Kidney epithelial cell (primary cell): ENCODE data around the gene ZNF831. TPM values are rescaled to one million over a fixed set of nuclear protein-coding genes. Genes with fewer than 3 reads are reported as not detected.

Source experiments
- DNase-seq: peaks from one replicate; pipeline ENCODE4 v3.0.0-alpha.2; 2010; ENCODE audit warnings: low read depth
- H3K27me3 ChIP-seq: 2 replicates; pipeline ENCODE4 v1.6.0; 2011; ENCODE audit warnings: low read length; ENCODE audit not compliant: control insufficient read depth, insufficient read depth
- H3K36me3 ChIP-seq: 2 replicates; pipeline ENCODE4 v1.5.1; 2011; ENCODE audit warnings: low read length; ENCODE audit not compliant: control insufficient read depth, insufficient read depth
- H3K4me3 ChIP-seq: 2 replicates; pipeline ENCODE4 v1.5.1; 2011; ENCODE audit warnings: low read depth, mild to moderate bottlenecking, control low read depth, low read length
- CTCF ChIP-seq: IDR thresholded peaks from 2 replicates; pipeline ENCODE4 v1.5.1; 2011; ENCODE audit warnings: mild to moderate bottlenecking, moderate library complexity, low read length, control low read depth, inconsistent platforms; ENCODE audit not compliant: insufficient read depth, poor library complexity, severe bottlenecking
- total RNA-seq: library from RNA; depleted of rRNA; stranded (reverse); fragments of >200 nt; gene quantifications from 2 replicates; pipeline ENCODE4 v1.2.3, GENCODE V29; 2015

Gene ZNF831
- total RNA-seq, 1 donor from 2014 or later, result not detected

GRCh38 chr20:59217794-59218280, 54.2 kb downstream of the ZNF831 start:
- no peak for TF ChIP-seq CTCF
- peaks cover 19% of the 10 kb centered on the region for H3K27me3 ChIP-seq
- no peak for DNase-seq
- H3K4me3 ChIP-seq, result no peak overlapping the region
- H3K36me3 ChIP-seq, result no peaks in the 10 kb centered on the region

- Histone ChIP-seq H3K27me3 (peaks cover 32% of the 10 kb centered on the region), H3K36me3 (no peaks in the 10 kb centered on the region), H3K4me3 (no peak overlapping the region)
- no peak for TF ChIP-seq CTCF
- no peak for DNase-seq
These were observed 55.6 kb downstream of the ZNF831 start for GRCh38 chr20:59219211-59219610.

GRCh38 chr20:59220161-59220560, 56.5 kb downstream of the ZNF831 start:
- peaks cover 34% of the 10 kb centered on the region for H3K27me3 ChIP-seq
- no peak for TF ChIP-seq CTCF

GRCh38 chr20:59221049-59221706, 57.6 kb downstream of the ZNF831 start:
- H3K36me3 ChIP-seq, result no peaks in the 10 kb centered on the region
- no peak for DNase-seq
- peaks cover 35% of the 10 kb centered on the region for H3K27me3 ChIP-seq
- H3K4me3 ChIP-seq, result no peak overlapping the region
- TF ChIP-seq CTCF, result no peak

More at GRCh38 chr20:59220161-59220560, 56.5 kb downstream of the ZNF831 start:
- H3K36me3 ChIP-seq, result no peaks in the 10 kb centered on the region
- H3K4me3 ChIP-seq, result no peak overlapping the region
- no peak for DNase-seq

- Histone ChIP-seq H3K36me3 (no peaks in the 10 kb centered on the region), H3K4me3 (peak overlapping the region; percentile 36), H3K27me3 (peaks cover 35% of the 10 kb centered on the region)
- DNase-seq, result no peak
- no peak for TF ChIP-seq CTCF
These were observed 58.2 kb downstream of the ZNF831 start for GRCh38 chr20:59221707-59222252.
